IMR-90 (cell line): ENCODE data around the gene POLR2M. TPM values are rescaled to one million over a fixed set of nuclear protein-coding genes. Genes with fewer than 3 reads are reported as not detected.

Experiments used
- ATAC-seq: fragments of 200-7000 bp; cut with Tn5 transposase; 2 replicates; pipeline ENCODE4 v1.9.1; 2020; ENCODE audit warnings: low read depth, mild to moderate bottlenecking, moderate library complexity
- BruUV-seq: library from RNA; stranded (reverse); fragments of 400-500 nt; replicated peaks from 2 replicates; lab custom pipeline; 2021; lab: Mats Ljungman, UMichigan
- CTCF ChIA-PET: fragments of 300-600 bp; formaldehyde crosslinking; extraction: SDS; loops from one replicate; lab custom pipeline; 2021; ENCODE audit warnings: antibody characterized with exemption; lab: Yijun Ruan, JAX
- POLR2A ChIA-PET: fragments of 300-600 bp; sonication (Branson Sonifier 250); formaldehyde crosslinking; loops from one replicate; lab custom pipeline; 2022; ENCODE audit warnings: antibody characterized with exemption; ENCODE audit not compliant: unreplicated experiment; lab: Charles Lee
- DNase-seq: peaks from one replicate; pipeline ENCODE4 v3.0.0; 2013
- H2AFZ ChIP-seq: replicated peaks from 2 replicates; pipeline ENCODE3; 2013; ENCODE audit warnings: low read length, mild to moderate bottlenecking; ENCODE audit not compliant: poor library complexity
- H2AK5ac ChIP-seq: 2 replicates; pipeline ENCODE4 v1.6.1; 2013; ENCODE audit warnings: low read depth, low read length, inconsistent platforms
- H2AK9ac ChIP-seq: replicated peaks from 2 replicates; pipeline ENCODE3; 2013; ENCODE audit warnings: mild to moderate bottlenecking, low read depth, low read length, moderate library complexity; ENCODE audit not compliant: poor library complexity
- H2BK120ac ChIP-seq: 2 replicates; pipeline ENCODE4 v1.6.1; 2013; ENCODE audit warnings: low read depth, low read length, inconsistent platforms
- H2BK15ac ChIP-seq: 3 replicates; pipeline ENCODE4 v1.6.1; 2013; ENCODE audit warnings: low read depth, low read length, inconsistent platforms
- H2BK20ac ChIP-seq: 2 replicates; pipeline ENCODE4 v1.6.1; 2013; ENCODE audit warnings: low read depth, mild to moderate bottlenecking, inconsistent platforms, low read length, moderate library complexity
- H2BK5ac ChIP-seq: 2 replicates; pipeline ENCODE4 v1.6.1; 2013; ENCODE audit warnings: mild to moderate bottlenecking, low read depth, low read length, inconsistent platforms; ENCODE audit not compliant: poor library complexity, severe bottlenecking
- H3K14ac ChIP-seq: replicated peaks from 2 replicates; pipeline ENCODE4 v1.6.1; 2013; ENCODE audit warnings: low read depth, low read length, inconsistent platforms
- H3K18ac ChIP-seq: 2 replicates; pipeline ENCODE4 v1.6.1; 2013; ENCODE audit warnings: low read depth, low read length, control low read depth
- H3K23ac ChIP-seq: 2 replicates; pipeline ENCODE4 v1.6.1; 2013; ENCODE audit warnings: low read depth, low read length, inconsistent platforms
- H3K27ac ChIP-seq: 2 replicates; pipeline ENCODE4 v1.5.1; 2013; ENCODE audit warnings: mild to moderate bottlenecking, control low read depth, low read length; ENCODE audit not compliant: insufficient read depth
- H3K27me3 ChIP-seq: 2 replicates; pipeline ENCODE4 v1.6.1; 2013; ENCODE audit warnings: low read length; ENCODE audit not compliant: control insufficient read depth, insufficient read depth
- H3K36me3 ChIP-seq: 2 replicates; pipeline ENCODE4 v1.6.1; 2013; ENCODE audit warnings: low read length, mixed read lengths; ENCODE audit not compliant: control insufficient read depth, insufficient read depth
- H3K4ac ChIP-seq: 2 replicates; pipeline ENCODE4 v1.6.1; 2013; ENCODE audit warnings: low read depth, low read length, inconsistent platforms
- H3K4me1 ChIP-seq: 2 replicates; pipeline ENCODE4 v1.6.1; 2013; ENCODE audit warnings: low read length, mixed read lengths; ENCODE audit not compliant: control insufficient read depth, insufficient read depth
- H3K4me2 ChIP-seq: 2 replicates; pipeline ENCODE4 v1.6.1; 2013; ENCODE audit warnings: low read depth, mild to moderate bottlenecking, control low read depth, low read length, moderate library complexity
- H3K4me3 ChIP-seq: 2 replicates; pipeline ENCODE4 v1.5.1; 2013; ENCODE audit warnings: low read depth, mild to moderate bottlenecking, control low read depth, low read length, moderate library complexity; ENCODE audit not compliant: insufficient read depth
- H3K56ac ChIP-seq: 2 replicates; pipeline ENCODE4 v1.6.1; 2013; ENCODE audit warnings: low read length, inconsistent platforms; ENCODE audit not compliant: insufficient read depth; ENCODE audit errors: extremely low read depth
- H3K79me1 ChIP-seq, 2 experiments: 2 replicates each; pipeline ENCODE4 v1.6.1; 2013; ENCODE audit warnings: low read length in 2 of 2, inconsistent platforms in 1 of 2, low read depth in 1 of 2
- H3K9ac ChIP-seq: 2 replicates; pipeline ENCODE4 v1.6.1; 2013; ENCODE audit warnings: low read depth, low read length, control low read depth
- H3K9me1 ChIP-seq: 2 replicates; pipeline ENCODE4 v1.6.1; 2013; ENCODE audit warnings: low read length, inconsistent platforms; ENCODE audit not compliant: insufficient read depth
- H3K9me3 ChIP-seq: 2 replicates; pipeline ENCODE4 v1.6.1; 2013; ENCODE audit warnings: low read length; ENCODE audit not compliant: control insufficient read depth, insufficient read depth
- H4K20me1 ChIP-seq: 2 replicates; pipeline ENCODE4 v1.6.1; 2013; ENCODE audit warnings: low read length, inconsistent platforms; ENCODE audit not compliant: insufficient read depth
- H4K5ac ChIP-seq: 2 replicates; pipeline ENCODE4 v1.6.1; 2013; ENCODE audit warnings: mild to moderate bottlenecking, low read depth, low read length, control low read depth
- H4K8ac ChIP-seq, 2 experiments: 2 replicates each; pipeline ENCODE4 v1.6.1; 2013; ENCODE audit warnings: low read depth in 2 of 2, low read length in 2 of 2, control low read depth in 1 of 2, inconsistent platforms in 1 of 2
- H4K91ac ChIP-seq: 2 replicates; pipeline ENCODE4 v1.6.1; 2013; ENCODE audit warnings: low read depth, low read length, inconsistent platforms; ENCODE audit not compliant: insufficient read depth
- BHLHE40 ChIP-seq: fragments of 150-350 bp; IDR thresholded peaks from 2 replicates; pipeline ENCODE4 v1.6.1; 2016; ENCODE audit warnings: mild to moderate bottlenecking, low read depth, low read length
- CTCF ChIP-seq: conservative IDR thresholded peaks from 2 replicates; pipeline ENCODE4 v1.5.1; 2012; ENCODE audit warnings: mild to moderate bottlenecking, low read depth, low read length, improper control_type of control experiment
- ELK1 ChIP-seq: fragments of 150-350 bp; IDR thresholded peaks from 2 replicates; pipeline ENCODE4 v1.6.1; 2016; ENCODE audit warnings: low read depth, mild to moderate bottlenecking, low read length, moderate library complexity, borderline replicate concordance
- FOS ChIP-seq: fragments of 150-350 bp; IDR thresholded peaks from 2 replicates; pipeline ENCODE4 v1.6.1; 2016; ENCODE audit warnings: low read depth, low read length
- MAFK ChIP-seq: IDR thresholded peaks from 2 replicates; pipeline ENCODE4 v1.6.1; 2012; ENCODE audit warnings: low read depth, low read length, improper control_type of control experiment
- MAZ ChIP-seq: IDR thresholded peaks from 2 replicates; pipeline ENCODE4 v1.6.1; 2012; ENCODE audit warnings: low read depth, mild to moderate bottlenecking, low read length, improper control_type of control experiment, moderate library complexity, borderline replicate concordance
- NFE2L2 ChIP-seq: fragments of 150-350 bp; IDR thresholded peaks from 2 replicates; pipeline ENCODE4 v1.6.1; 2016; ENCODE audit warnings: low read depth, mild to moderate bottlenecking, low read length
- RAD21 ChIP-seq: IDR thresholded peaks from 2 replicates; pipeline ENCODE4 v1.6.1; 2012; ENCODE audit warnings: low read length, improper control_type of control experiment
- RCOR1 ChIP-seq: IDR thresholded peaks from 2 replicates; pipeline ENCODE4 v1.6.1; 2012; ENCODE audit warnings: mild to moderate bottlenecking, low read length, improper control_type of control experiment; ENCODE audit not compliant: insufficient replicate concordance
- RFX5 ChIP-seq: IDR thresholded peaks from 2 replicates; pipeline ENCODE4 v1.8.0; 2012; ENCODE audit warnings: low read depth, mild to moderate bottlenecking, low read length, moderate library complexity
- USF2 ChIP-seq: fragments of 150-350 bp; IDR thresholded peaks from 2 replicates; pipeline ENCODE4 v1.6.1; 2017; ENCODE audit warnings: mild to moderate bottlenecking, antibody characterized with exemption, low read length, low read depth
- WGBS, 2 experiments: methylation state at CpG; one replicate each; pipeline versions ENCODE4 v1.1.5 to v1.1.7; 2013; ENCODE audit warnings: missing lambda C conversion rate in 2 of 2; ENCODE audit not compliant: insufficient read length in 1 of 2; ENCODE audit errors: extremely low coverage in 2 of 2; 5-methylcytosine and 5-hydroxymethylcytosine counted together
- dilution Hi-C: fragments of 300-500 bp; cut with HindIII; formaldehyde crosslinking; loops from one replicate; pipeline ENCODE4 v1.14.3; 2018; ENCODE audit warnings: low sequenced_read_pairs; ENCODE audit not compliant: unreplicated experiment
- in situ Hi-C: fragments of 300-500 bp; cut with MboI; formaldehyde crosslinking; loops from 3 replicates; pipeline ENCODE4 v1.14.3; 2019; ENCODE audit warnings: low sequenced_read_pairs, inconsistent platforms, mixed read lengths
- intact Hi-C: fragments of 100-400 bp; cut with micrococcal nuclease; formaldehyde crosslinking; loops from 2 replicates; pipeline ENCODE4 v1.10.0; 2022
- polyA plus RNA-seq, 3 experiments: library from polyadenylated mRNA; depleted of rRNA; stranded (reverse); fragments of >200 nt; gene quantifications; 2 replicates each; pipeline ENCODE4 v1.2.3, GENCODE V29; 2012; ENCODE audit warnings: low replicate concordance in 1 of 3
- total RNA-seq: library from RNA; depleted of rRNA; stranded (reverse); fragments of >200 nt; gene quantifications from 2 replicates; pipeline ENCODE4 v1.2.3, GENCODE V29; 2012

POLR2M gene
- total and polyA plus RNA-seq, 2 of the 4 experiments (the other 2 are of a cell fraction): 60.8 to 117 TPM

GRCh38 chr15:57727031-57727430 lies 20.5 kb downstream of the POLR2M start:
- Histone ChIP-seq H2BK120ac (no peak overlapping the region), H2BK5ac (no peak overlapping the region), H2BK15ac (no peak overlapping the region), H4K5ac (no peak overlapping the region), H4K91ac (no peak overlapping the region), H3K27me3 (no peaks in the 10 kb centered on the region), H3K23ac (no peak overlapping the region), H3K79me1 (no peaks in the 10 kb centered on the region), H3K9ac (no peak overlapping the region), H2BK20ac (no peak overlapping the region), H3K27ac (no peak overlapping the region), H3K14ac (no peak overlapping the region), H4K8ac (no peak overlapping the region), H2AK5ac (no peak overlapping the region), H3K56ac (no peak overlapping the region), H3K4me2 (no peak overlapping the region), H3K36me3 (no peaks in the 10 kb centered on the region), H3K4ac (no peak overlapping the region), H2AK9ac (no peak overlapping the region), H4K20me1 (no peaks in the 10 kb centered on the region), H3K9me1 (peaks cover 2% of the 10 kb centered on the region; the same call in 1 of the 2 replicates), H2AFZ (no peak overlapping the region), H3K18ac (no peak overlapping the region), H3K4me3 (no peak overlapping the region), H3K4me1 (no peaks in the 10 kb centered on the region), H3K9me3 (no peaks in the 10 kb centered on the region)
- BruUV-seq: no TSS peak
- ChIA-PET CTCF (no interaction called here), POLR2A (no interaction called here)
- 80% methylated on average over 1 of the region's 6 CpGs; no CpG with 5 or more reads in 1 of the 2 experiments for WGBS, 2 experiments
- dilution Hi-C loops: no loop called here
- TF ChIP-seq NFE2L2: no peak
- TF ChIP-seq MAZ: no peak
- TF ChIP-seq RAD21: no peak
- TF ChIP-seq CTCF: no peak
- TF ChIP-seq FOS: no peak
- TF ChIP-seq ELK1: no peak
- no peak for TF ChIP-seq USF2
- no peak for TF ChIP-seq RFX5
- TF ChIP-seq RCOR1: no peak
- no peak for TF ChIP-seq MAFK
- TF ChIP-seq BHLHE40: no peak
- intact Hi-C loops: no loop called here
- DNase-seq (peak; percentile 16), ATAC-seq (no peak)
- in situ Hi-C loops: no loop called here
